ENCODE measurements around the gene TEX2. TPM values are rescaled to one million over a fixed set of nuclear protein-coding genes. Genes with fewer than 3 reads are reported as not detected.
"Not testable (repeated sequence)": the region's sequence is repeated elsewhere in the genome, so short reads cannot be mapped to it uniquely, and the experiment has no call there.

The TEX2 gene
- total RNA-seq, 1 donor from 2014 or later: 41.3 TPM

GRCh38 chr17:64172510-64172909, 90.5 kb downstream of the TEX2 start:
- no peaks in the 10 kb centered on the region for H3K27me3 ChIP-seq (ENCODE audit: low read depth)
- peaks cover 55% of the 10 kb centered on the region for H3K4me1 ChIP-seq
- H3K36me3 ChIP-seq: peaks cover 30% of the 10 kb centered on the region
- DNase-seq: no peak
- no peak for ATAC-seq
- TF ChIP-seq CTCF (IDR thresholded peaks at IDR 0.05): peak; percentile 14
- intact Hi-C loops (cut with DNase I): no loop called here
- H3K4me3 ChIP-seq: no peak overlapping the region
- no peak overlapping the region for H3K27ac ChIP-seq
- H3K9me3 ChIP-seq: no peaks in the 10 kb centered on the region

DNA sequence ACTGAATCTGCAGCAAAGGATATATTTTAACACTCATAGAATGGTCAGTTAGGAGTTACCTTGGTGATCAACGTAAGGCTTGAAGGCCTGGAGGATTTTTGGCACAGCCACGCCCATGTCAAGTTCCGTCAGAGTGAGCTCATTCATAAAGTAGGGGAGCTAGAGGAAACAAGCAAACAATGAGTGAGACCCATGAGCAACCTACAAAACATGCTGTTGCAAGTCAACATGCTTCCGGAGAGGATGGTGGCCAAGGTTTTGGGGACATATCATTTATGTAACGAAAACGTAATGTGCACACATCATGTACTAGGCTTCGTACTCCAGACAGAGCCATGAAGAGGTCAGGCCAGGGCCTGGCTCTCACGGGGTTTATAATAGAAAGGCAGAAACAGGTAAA, 92.0 kb downstream of the TEX2 start:
- no peaks in the 10 kb centered on the region for H3K9me3 ChIP-seq
- H3K27ac ChIP-seq: no peak overlapping the region
- no peak for TF ChIP-seq CTCF (IDR thresholded peaks at IDR 0.05)
- no peaks in the 10 kb centered on the region for H3K27me3 ChIP-seq (ENCODE audit: low read depth)
- H3K4me3 ChIP-seq: no peak overlapping the region
- no peak for ATAC-seq
- intact Hi-C loops (cut with DNase I): no loop called here
- peaks cover 40% of the 10 kb centered on the region for H3K4me1 ChIP-seq
- peaks cover 43% of the 10 kb centered on the region for H3K36me3 ChIP-seq
- no peak for DNase-seq

DNA sequence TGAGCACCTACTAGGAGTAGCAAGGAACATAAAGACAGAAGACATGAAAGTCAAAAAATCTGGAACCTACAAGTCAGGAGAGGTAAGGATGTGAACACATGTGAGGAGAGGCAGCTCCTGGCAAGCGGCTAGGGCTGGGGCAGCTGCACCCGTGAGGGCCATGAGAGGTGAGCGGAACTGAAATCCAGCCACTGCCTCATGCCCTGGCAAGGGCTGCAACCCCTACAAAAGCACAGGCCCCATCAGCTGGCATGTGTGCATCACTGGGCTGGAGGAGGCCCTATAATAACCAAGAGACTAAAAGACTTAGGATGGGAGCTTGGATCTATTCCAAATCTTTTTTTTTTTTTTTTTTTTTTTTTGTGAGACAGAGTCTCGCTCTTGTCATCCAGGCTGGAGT, 92.8 kb downstream of the TEX2 start:
- Histone ChIP-seq H3K4me1 (peaks cover 34% of the 10 kb centered on the region), H3K27ac (no peak overlapping the region), H3K4me3 (no peak overlapping the region), H3K9me3 (no peaks in the 10 kb centered on the region), H3K27me3 (ENCODE audit: low read depth) (no peaks in the 10 kb centered on the region), H3K36me3 (peaks cover 50% of the 10 kb centered on the region)
- TF ChIP-seq CTCF (IDR thresholded peaks at IDR 0.05): no peak
- intact Hi-C loops (cut with DNase I): no loop called here
- DNase-seq: no peak
- no peak for ATAC-seq

GRCh38 chr17:64167666-64168065, 95.4 kb downstream of the TEX2 start:
- H3K36me3 ChIP-seq: peaks cover 53% of the 10 kb centered on the region
- intact Hi-C loops (cut with DNase I); H3K27ac ChIP-seq; ATAC-seq; H3K27me3 ChIP-seq (ENCODE audit: low read depth); H3K9me3 ChIP-seq; DNase-seq; H3K4me3 ChIP-seq; H3K4me1 ChIP-seq: not testable (repeated sequence)

GRCh38 chr17:64166876-64167275, 96.2 kb downstream of the TEX2 start:
- Histone ChIP-seq H3K9me3 (no peaks in the 10 kb centered on the region), H3K4me3 (no peak overlapping the region), H3K4me1 (peaks cover 4% of the 10 kb centered on the region), H3K27ac (no peak overlapping the region), H3K36me3 (peaks cover 53% of the 10 kb centered on the region), H3K27me3 (ENCODE audit: low read depth) (no peaks in the 10 kb centered on the region)
- intact Hi-C loops (cut with DNase I): no loop called here
- ATAC-seq (no peak), DNase-seq (no peak)
- no peak for TF ChIP-seq CTCF (IDR thresholded peaks at IDR 0.05)

DNA sequence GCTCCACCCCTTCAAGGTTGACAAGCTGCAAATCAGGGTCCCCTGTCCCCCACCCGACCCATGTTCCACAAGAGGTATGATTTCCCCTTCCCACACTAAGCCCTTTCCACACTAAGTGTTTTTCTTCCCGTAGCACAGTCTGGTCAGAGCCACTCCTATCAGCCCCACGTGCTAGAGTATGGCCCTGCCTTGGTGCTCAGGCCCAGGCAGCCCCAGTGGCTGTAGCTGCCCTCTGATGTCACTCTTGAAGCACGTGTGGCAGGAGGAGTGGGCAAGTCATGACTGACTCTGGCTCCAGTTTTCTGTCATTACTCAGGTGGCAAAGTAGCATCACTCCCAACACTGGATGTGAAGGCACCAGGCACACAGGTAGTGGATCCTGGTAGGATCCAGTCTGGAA, 97.7 kb downstream of the TEX2 start:
- no peak overlapping the region for H3K27ac ChIP-seq
- DNase-seq: no peak
- peaks cover 47% of the 10 kb centered on the region for H3K36me3 ChIP-seq
- no peaks in the 10 kb centered on the region for H3K4me1 ChIP-seq
- no peak overlapping the region for H3K4me3 ChIP-seq
- intact Hi-C loops (cut with DNase I): no loop called here
- ATAC-seq: no peak
- no peaks in the 10 kb centered on the region for H3K27me3 ChIP-seq (ENCODE audit: low read depth)
- no peak for TF ChIP-seq CTCF (IDR thresholded peaks at IDR 0.05)
- no peaks in the 10 kb centered on the region for H3K9me3 ChIP-seq

Measured in lower lobe of right lung (tissue), 2 donors.